DOHH2 (cell line): Measurements from ENCODE around the gene CCT6A.

Experiments used
- CTCF ChIP-seq: fragments of 200-600 bp; sonication (generic); IDR thresholded peaks from one replicate; pipeline ENCODE4 v1.5.1; 2014; ENCODE audit warnings: antibody characterized with exemption, mild to moderate bottlenecking, low read depth, low read length; ENCODE audit not compliant: poor library complexity, severe bottlenecking
- EZH2phosphoT487 ChIP-seq: fragments of 200-600 bp; sonication (generic); IDR thresholded peaks from 2 replicates; pipeline ENCODE4 v1.6.1; 2017; ENCODE audit warnings: borderline replicate concordance, mild to moderate bottlenecking, antibody characterized with exemption, low read length, moderate library complexity, mixed read lengths

GRCh38 chr7:56046721-56047445 lies 4.7 kb upstream of the CCT6A start:
- TF ChIP-seq CTCF (no peak), EZH2phosphoT487 (no peak)
